Psoas muscle (tissue), 8 donors: ENCODE measurements around the gene TM9SF4. TPM values are rescaled to one million over a fixed set of nuclear protein-coding genes. Genes with fewer than 3 reads are reported as not detected.

Source experiments
- ATAC-seq, 4 donors: fragments of 200-7000 bp; cut with Tn5 transposase; one replicate each; pipeline ENCODE4 v1.9.1; 2020; ENCODE audit warnings: moderate library complexity in 3 of 4, mild to moderate bottlenecking in 2 of 4
- DNase-seq, 2 donors: peaks; one replicate each; pipeline ENCODE4 v3.0.0-alpha.2; 2020
- H3K27ac ChIP-seq: fragments of 200-600 bp; one replicate; pipeline ENCODE4 v1.8.0; 2022
- H3K27me3 ChIP-seq, 3 donors: fragments of 200-600 bp in 1 of 3; one replicate each; pipeline versions ENCODE4 v1.6.1 to v1.8.0; 2013 to 2022; ENCODE audit warnings: low read length in 2 of 3, mild to moderate bottlenecking in 2 of 3, moderate library complexity in 1 of 3; ENCODE audit not compliant: insufficient read depth in 3 of 3
- H3K36me3 ChIP-seq, 2 donors: fragments of 200-600 bp in 1 of 2; one replicate each; pipeline versions ENCODE4 v1.6.1 to v1.8.0; 2013 to 2022; ENCODE audit warnings: low read depth in 1 of 2, mild to moderate bottlenecking in 1 of 2, moderate library complexity in 1 of 2; ENCODE audit not compliant: insufficient read depth in 1 of 2
- H3K4me1 ChIP-seq: fragments of 200-600 bp; one replicate; pipeline ENCODE4 v1.8.0; 2022
- H3K4me3 ChIP-seq: fragments of 200-600 bp; one replicate; pipeline ENCODE4 v1.8.0; 2022; ENCODE audit warnings: mild to moderate bottlenecking
- H3K9me3 ChIP-seq: fragments of 200-600 bp; one replicate; pipeline ENCODE4 v1.8.0; 2022
- CTCF ChIP-seq: fragments of 200-600 bp; IDR thresholded peaks from one replicate; pipeline ENCODE4 v1.8.0; 2022; ENCODE audit warnings: antibody characterized with exemption
- WGBS, 3 donors: extraction: QIAGEN DNeasy Blood & Tissue Kit; methylation state at CpG; one replicate each; pipeline versions ENCODE4 v1.1.6 to v1.1.7; 2013; 5-methylcytosine and 5-hydroxymethylcytosine counted together
- intact Hi-C, 2 donors: fragments of 100-400 bp; cut with DNase I; formaldehyde crosslinking; loops; one replicate each; pipeline versions ENCODE4 v1.11.0 to v1.14.2; 2022
- polyA plus RNA-seq, 3 donors: library from polyadenylated mRNA; stranded (reverse); fragments of 200-250 nt; gene quantifications; one replicate each; pipeline ENCODE4 v1.2.3, GENCODE V29; 2013
- total RNA-seq, 4 donors: library from RNA; stranded (reverse); fragmentation: NEBNext Ultra II Directional in 2 of 4; extraction: Animal tissue kit (Norgen Biotek cat#: 25700) in 2 of 4; gene quantifications; one replicate each; pipeline versions ENCODE4 v1.2.1 to v1.2.4, GENCODE V29; 2021 to 2023
- donor health status: healthy with polysubstance abuse.
- donor health status: DM: no; HTN: no; CAD: no; lungs with moderate emphysema.
- donor health status: Bipolar disorder and iron deficiency.
- donor health status: healthy.
- donor health status: DM: yes; HTN: yes; CAD: no.
- donor health status: DM: no; HTN: no; CAD: no.
- donor health status: DM: no; HTN: no; CAD: no.
- donor health status: DM: yes; HTN: yes; CAD: no.

TM9SF4 gene
- total and polyA plus RNA-seq, 7 donors = 14.0 to 28.0 (median 25.7) TPM

- intact Hi-C loops = no loop called here
- H3K4me3 ChIP-seq = no peak overlapping the region
- no peaks in the 10 kb centered on the region for H3K9me3 ChIP-seq
- 89 to 96% (median 93%) methylated on average over 13 to 15 of the region's 15 CpGs for WGBS, 3 donors
- H3K27me3 ChIP-seq = no peaks in the 10 kb centered on the region
- DNase-seq (no peak), ATAC-seq (no peak)
- TF ChIP-seq CTCF = no peak
- peaks cover 7 to 99% of the 10 kb centered on the region in 2 donors for H3K36me3 ChIP-seq
- no peaks in the 10 kb centered on the region for H3K4me1 ChIP-seq
- no peak overlapping the region for H3K27ac ChIP-seq
Measured at GRCh38 chr20:32142991-32143390, 33.5 kb downstream of the TM9SF4 start.

GRCh38 chr20:32144898-32145662, 35.6 kb downstream of the TM9SF4 start:
- 91 to 95% (median 93%) methylated on average over 8 of the region's 8 CpGs for WGBS, 3 donors
- intact Hi-C loops = no loop called here
- H3K4me1 ChIP-seq = no peaks in the 10 kb centered on the region
- no peak overlapping the region for H3K27ac ChIP-seq
- no peak for DNase-seq
- no peaks in the 10 kb centered on the region for H3K9me3 ChIP-seq
- TF ChIP-seq CTCF = no peak
- H3K36me3 ChIP-seq = peaks cover 0 to 97% of the 10 kb centered on the region in 2 donors
- no peaks in the 10 kb centered on the region for H3K27me3 ChIP-seq
- no peak overlapping the region for H3K4me3 ChIP-seq
- ATAC-seq = no peak

- intact Hi-C loops = loop anchor here in 1 of 2 donors (5.0 kb wide), 1 partner anchor 53 kb away; no protein-coding TSS in a partner anchor
- H3K4me3 ChIP-seq = no peak overlapping the region
- DNase-seq (no peak), ATAC-seq (no peak)
- H3K9me3 ChIP-seq = no peaks in the 10 kb centered on the region
- H3K27me3 ChIP-seq = no peaks in the 10 kb centered on the region
- H3K4me1 ChIP-seq = peaks cover 6% of the 10 kb centered on the region
- H3K36me3 ChIP-seq = peaks cover 0 to 95% of the 10 kb centered on the region in 2 donors
- H3K27ac ChIP-seq = no peak overlapping the region
- no peak for TF ChIP-seq CTCF
- 81 to 85% (median 82%) methylated on average over 8 of the region's 8 CpGs for WGBS, 3 donors
Measured at GRCh38 chr20:32149566-32150170, 40.2 kb downstream of the TM9SF4 start.

GRCh38 chr20:32150291-32150848, 40.9 kb downstream of the TM9SF4 start:
- DNase-seq = no peak
- Histone ChIP-seq H3K4me1 (peaks cover 13% of the 10 kb centered on the region), H3K36me3 (peaks cover 0 to 88% of the 10 kb centered on the region in 2 donors), H3K4me3 (no peak overlapping the region), H3K27ac (no peak overlapping the region), H3K9me3 (no peaks in the 10 kb centered on the region), H3K27me3 (no peaks in the 10 kb centered on the region)
- 82 to 95% (median 89%) methylated on average over 10 of the region's 10 CpGs for WGBS, 3 donors
- intact Hi-C loops = loop anchor here in 1 of 2 donors (5.0 kb wide), 1 partner anchor 52 kb away; no protein-coding TSS in a partner anchor
- no peak for ATAC-seq
- TF ChIP-seq CTCF = no peak
